ENCODE data around the gene ALKAL2.

Gene ALKAL2

GRCh38 chr2:328761-329160 is 40.9 kb upstream of the ALKAL2 start:
- no peak overlapping the region for H3K27ac ChIP-seq (ENCODE audit: low read depth, low read length)
- TF ChIP-seq, protein P1, sequence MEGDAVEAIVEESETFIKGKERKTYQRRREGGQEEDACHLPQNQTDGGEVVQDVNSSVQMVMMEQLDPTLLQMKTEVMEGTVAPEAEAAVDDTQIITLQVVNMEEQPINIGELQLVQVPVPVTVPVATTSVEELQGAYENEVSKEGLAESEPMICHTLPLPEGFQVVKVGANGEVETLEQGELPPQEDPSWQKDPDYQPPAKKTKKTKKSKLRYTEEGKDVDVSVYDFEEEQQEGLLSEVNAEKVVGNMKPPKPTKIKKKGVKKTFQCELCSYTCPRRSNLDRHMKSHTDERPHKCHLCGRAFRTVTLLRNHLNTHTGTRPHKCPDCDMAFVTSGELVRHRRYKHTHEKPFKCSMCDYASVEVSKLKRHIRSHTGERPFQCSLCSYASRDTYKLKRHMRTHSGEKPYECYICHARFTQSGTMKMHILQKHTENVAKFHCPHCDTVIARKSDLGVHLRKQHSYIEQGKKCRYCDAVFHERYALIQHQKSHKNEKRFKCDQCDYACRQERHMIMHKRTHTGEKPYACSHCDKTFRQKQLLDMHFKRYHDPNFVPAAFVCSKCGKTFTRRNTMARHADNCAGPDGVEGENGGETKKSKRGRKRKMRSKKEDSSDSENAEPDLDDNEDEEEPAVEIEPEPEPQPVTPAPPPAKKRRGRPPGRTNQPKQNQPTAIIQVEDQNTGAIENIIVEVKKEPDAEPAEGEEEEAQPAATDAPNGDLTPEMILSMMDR (IDR thresholded peaks at IDR 0.05; ENCODE audit: insufficient read depth, low read length, poor library complexity, severe bottlenecking), result no peak
- no peak for TF ChIP-seq EZH2phosphoT487 (conservative IDR thresholded peaks at IDR 0.05; ENCODE audit: low read length)
- no peak overlapping the region for H3K9ac ChIP-seq (ENCODE audit: low read length)
- H2AFZ ChIP-seq (ENCODE audit: low read depth, low read length, severe bottlenecking), result no peak overlapping the region
- H3K4me3 ChIP-seq (ENCODE audit: insufficient read depth, low read length, poor library complexity, severe bottlenecking), result no peak overlapping the region
- no peaks in the 10 kb centered on the region for H3K27me3 ChIP-seq (ENCODE audit: low read length)
- no peaks in the 10 kb centered on the region for H3K9me3 ChIP-seq (ENCODE audit: insufficient read depth, low read length)
- H4K20me1 ChIP-seq (ENCODE audit: low read depth, low read length), result no peaks in the 10 kb centered on the region
- no peak overlapping the region for H3K4me2 ChIP-seq (ENCODE audit: low read depth, low read length, poor library complexity, severe bottlenecking)
- H3K79me2 ChIP-seq (ENCODE audit: insufficient read depth, low read length), result no peaks in the 10 kb centered on the region
- no peaks in the 10 kb centered on the region for H3F3A ChIP-seq (ENCODE audit: insufficient read depth)
- no peaks in the 10 kb centered on the region for H3K9me2 ChIP-seq (replicated peaks; ENCODE audit: insufficient read depth, low read length)
- H3K36me3 ChIP-seq (ENCODE audit: low read length), result no peaks in the 10 kb centered on the region

GRCh38 chr2:323035-323434 is 35.1 kb upstream of the ALKAL2 start:
- no peak overlapping the region for H2AFZ ChIP-seq (ENCODE audit: low read depth, low read length, severe bottlenecking)
- H3K4me2 ChIP-seq (ENCODE audit: low read depth, low read length, poor library complexity, severe bottlenecking), result no peak overlapping the region
- H3K36me3 ChIP-seq (ENCODE audit: low read length), result no peaks in the 10 kb centered on the region
- H3K4me3 ChIP-seq (ENCODE audit: insufficient read depth, low read length, poor library complexity, severe bottlenecking), result no peak overlapping the region
- TF ChIP-seq, protein P1 (IDR thresholded peaks at IDR 0.05; ENCODE audit: insufficient read depth, low read length, poor library complexity, severe bottlenecking), result no peak
- TF ChIP-seq EZH2phosphoT487 (conservative IDR thresholded peaks at IDR 0.05; ENCODE audit: low read length), result no peak
- no peaks in the 10 kb centered on the region for H3K79me2 ChIP-seq (ENCODE audit: insufficient read depth, low read length)
- H3K27ac ChIP-seq (ENCODE audit: low read depth, low read length), result no peak overlapping the region
- H3K27me3 ChIP-seq (ENCODE audit: low read length), result no peaks in the 10 kb centered on the region
- no peaks in the 10 kb centered on the region for H3F3A ChIP-seq (ENCODE audit: insufficient read depth)
- H3K9me3 ChIP-seq (ENCODE audit: insufficient read depth, low read length), result no peaks in the 10 kb centered on the region
- H3K9ac ChIP-seq (ENCODE audit: low read length), result no peak overlapping the region
- no peaks in the 10 kb centered on the region for H3K9me2 ChIP-seq (replicated peaks; ENCODE audit: insufficient read depth, low read length)
- no peaks in the 10 kb centered on the region for H4K20me1 ChIP-seq (ENCODE audit: low read depth, low read length)

DNA sequence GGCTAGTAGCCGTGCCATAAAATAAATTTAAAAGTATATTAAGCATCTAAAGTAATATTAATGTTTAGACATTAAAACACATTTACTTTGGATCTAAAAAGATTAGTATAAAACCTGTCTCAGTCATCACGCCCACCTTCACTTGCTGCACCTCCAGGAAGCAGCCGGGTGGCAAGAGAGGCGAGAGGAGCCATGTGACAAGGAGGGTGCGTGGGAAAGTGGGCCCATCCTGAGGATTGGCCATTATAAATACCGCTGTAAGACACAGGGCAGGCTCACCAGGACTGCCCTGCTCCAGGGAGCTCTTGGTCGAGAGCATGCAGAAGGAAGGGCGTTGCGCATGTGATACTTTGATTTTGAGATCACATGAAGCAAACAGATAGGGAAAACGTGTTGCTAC is 34.4 kb upstream of the ALKAL2 start:
- Histone ChIP-seq H3K79me2 (ENCODE audit: insufficient read depth, low read length) (no peaks in the 10 kb centered on the region), H2AFZ (ENCODE audit: low read depth, low read length, severe bottlenecking) (no peak overlapping the region), H3K9ac (ENCODE audit: low read length) (no peak overlapping the region), H3K27me3 (ENCODE audit: low read length) (no peaks in the 10 kb centered on the region), H3F3A (ENCODE audit: insufficient read depth) (no peaks in the 10 kb centered on the region), H3K27ac (ENCODE audit: low read depth, low read length) (no peak overlapping the region), H3K9me2 (replicated peaks; ENCODE audit: insufficient read depth, low read length) (no peaks in the 10 kb centered on the region), H3K36me3 (ENCODE audit: low read length) (no peaks in the 10 kb centered on the region), H4K20me1 (ENCODE audit: low read depth, low read length) (no peaks in the 10 kb centered on the region), H3K4me2 (ENCODE audit: low read depth, low read length, poor library complexity, severe bottlenecking) (no peak overlapping the region), H3K4me3 (ENCODE audit: insufficient read depth, low read length, poor library complexity, severe bottlenecking) (no peak overlapping the region), H3K9me3 (ENCODE audit: insufficient read depth, low read length) (no peaks in the 10 kb centered on the region)
- no peak for TF ChIP-seq EZH2phosphoT487 (conservative IDR thresholded peaks at IDR 0.05; ENCODE audit: low read length)
- TF ChIP-seq, protein P1 (IDR thresholded peaks at IDR 0.05; ENCODE audit: insufficient read depth, low read length, poor library complexity, severe bottlenecking), result no peak

All from SU-DHL-6 (cell line).